SK-N-MC (cell line): ENCODE results near the gene SUMO4.

Experiments used
- EZH2 ChIP-seq: fragments of 200-600 bp; sonication (generic); IDR thresholded peaks from one replicate; pipeline ENCODE4 v1.6.1; 2017; ENCODE audit warnings: antibody characterized with exemption
- FOXP2 ChIP-seq: optimal IDR thresholded peaks from 2 replicates; pipeline ENCODE3; 2011; ENCODE audit warnings: mild to moderate bottlenecking, moderate library complexity; ENCODE audit not compliant: insufficient read depth; ENCODE audit errors: extremely low read length, control extremely low read depth
- POLR2AphosphoS5 ChIP-seq: IDR thresholded peaks from 2 replicates; pipeline ENCODE4 v1.6.1; 2012; ENCODE audit warnings: mild to moderate bottlenecking, low read depth, low read length, borderline replicate concordance

DNA sequence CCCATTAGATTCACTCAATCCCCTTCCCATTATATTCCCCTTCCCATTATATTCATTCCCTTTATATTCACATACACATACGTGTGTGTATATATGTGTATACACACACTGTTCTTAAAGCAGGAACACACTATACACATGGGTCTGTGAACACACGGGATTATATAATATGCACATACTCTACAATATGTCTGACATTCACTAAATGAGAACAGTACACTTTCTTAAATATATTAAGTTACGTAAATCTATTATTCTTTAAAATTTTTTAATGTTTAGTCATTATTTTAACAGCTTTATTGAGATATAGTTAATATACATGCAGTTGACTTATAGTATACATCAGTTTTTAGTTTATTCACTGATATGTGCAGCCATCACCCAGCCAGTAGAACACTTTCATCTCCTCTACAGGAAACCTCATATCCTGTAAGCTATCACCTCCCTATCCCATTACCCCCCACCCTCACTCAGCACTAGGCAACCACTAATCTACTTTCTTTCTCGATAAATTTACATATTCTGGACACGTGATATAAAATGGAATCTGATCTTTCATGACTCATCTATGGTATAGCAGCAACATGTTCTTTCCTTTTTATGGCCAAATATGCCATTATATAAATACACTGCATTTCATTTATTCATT lies 13.9 kb upstream of the SUMO4 start:
- TF ChIP-seq POLR2AphosphoS5 (no peak), FOXP2 (no peak), EZH2 (no peak)
